Panc1 (cell line): ENCODE measurements around the gene C4BPA.

Source experiments
- POLR2AphosphoS5 ChIP-seq: IDR thresholded peaks from 2 replicates; pipeline ENCODE4 v1.6.1; 2012; ENCODE audit warnings: mild to moderate bottlenecking, low read depth, low read length, moderate library complexity
- SIN3A ChIP-seq: IDR thresholded peaks from 2 replicates; pipeline ENCODE4 v1.6.1; 2012; ENCODE audit warnings: low read depth, mild to moderate bottlenecking, low read length, moderate library complexity, borderline replicate concordance; ENCODE audit not compliant: insufficient read depth
- TCF7L2 ChIP-seq: IDR thresholded peaks from 2 replicates; pipeline ENCODE4 v1.6.1; 2011; ENCODE audit warnings: mild to moderate bottlenecking, low read depth, low read length, inconsistent platforms
- TF ChIP-seq, protein P1 (sequence below): fragments of 450-650 bp; IDR thresholded peaks from 2 replicates; pipeline ENCODE4 v1.5.1; 2017; ENCODE audit warnings: mild to moderate bottlenecking
- TF ChIP-seq, protein P2 (sequence below), 2 experiments: IDR thresholded peaks; 2 replicates each; pipeline ENCODE4 v1.6.1; 2011 to 2012; ENCODE audit warnings: low read depth in 2 of 2, control low read depth in 1 of 2, low read length in 1 of 2, mild to moderate bottlenecking in 1 of 2, moderate library complexity in 1 of 2; ENCODE audit not compliant: insufficient read depth in 1 of 2

DNA sequence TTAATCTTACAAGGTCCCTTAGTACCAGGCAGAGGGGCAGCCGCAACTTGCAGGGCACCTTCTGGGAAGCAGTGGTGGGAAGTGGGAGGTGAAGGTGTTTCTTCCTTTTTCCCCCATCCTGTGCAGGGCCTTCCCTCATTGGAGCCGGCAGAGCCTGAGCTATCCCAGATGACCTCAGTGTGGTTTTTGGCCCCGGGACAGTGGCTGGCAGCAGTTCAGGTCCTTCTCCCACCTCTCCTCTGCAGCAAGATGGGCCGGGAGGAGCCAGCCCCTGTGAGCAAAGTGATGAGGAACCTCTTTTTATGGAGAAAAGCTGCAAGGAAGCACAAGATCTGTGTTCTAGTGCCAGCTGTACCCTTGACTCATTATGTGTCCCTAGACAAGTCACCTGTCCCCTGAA is 44.2 kb upstream of the C4BPA start:
- TF ChIP-seq, protein P1, sequence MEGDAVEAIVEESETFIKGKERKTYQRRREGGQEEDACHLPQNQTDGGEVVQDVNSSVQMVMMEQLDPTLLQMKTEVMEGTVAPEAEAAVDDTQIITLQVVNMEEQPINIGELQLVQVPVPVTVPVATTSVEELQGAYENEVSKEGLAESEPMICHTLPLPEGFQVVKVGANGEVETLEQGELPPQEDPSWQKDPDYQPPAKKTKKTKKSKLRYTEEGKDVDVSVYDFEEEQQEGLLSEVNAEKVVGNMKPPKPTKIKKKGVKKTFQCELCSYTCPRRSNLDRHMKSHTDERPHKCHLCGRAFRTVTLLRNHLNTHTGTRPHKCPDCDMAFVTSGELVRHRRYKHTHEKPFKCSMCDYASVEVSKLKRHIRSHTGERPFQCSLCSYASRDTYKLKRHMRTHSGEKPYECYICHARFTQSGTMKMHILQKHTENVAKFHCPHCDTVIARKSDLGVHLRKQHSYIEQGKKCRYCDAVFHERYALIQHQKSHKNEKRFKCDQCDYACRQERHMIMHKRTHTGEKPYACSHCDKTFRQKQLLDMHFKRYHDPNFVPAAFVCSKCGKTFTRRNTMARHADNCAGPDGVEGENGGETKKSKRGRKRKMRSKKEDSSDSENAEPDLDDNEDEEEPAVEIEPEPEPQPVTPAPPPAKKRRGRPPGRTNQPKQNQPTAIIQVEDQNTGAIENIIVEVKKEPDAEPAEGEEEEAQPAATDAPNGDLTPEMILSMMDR = no peak
- no peak for TF ChIP-seq SIN3A
- TF ChIP-seq, protein P2, sequence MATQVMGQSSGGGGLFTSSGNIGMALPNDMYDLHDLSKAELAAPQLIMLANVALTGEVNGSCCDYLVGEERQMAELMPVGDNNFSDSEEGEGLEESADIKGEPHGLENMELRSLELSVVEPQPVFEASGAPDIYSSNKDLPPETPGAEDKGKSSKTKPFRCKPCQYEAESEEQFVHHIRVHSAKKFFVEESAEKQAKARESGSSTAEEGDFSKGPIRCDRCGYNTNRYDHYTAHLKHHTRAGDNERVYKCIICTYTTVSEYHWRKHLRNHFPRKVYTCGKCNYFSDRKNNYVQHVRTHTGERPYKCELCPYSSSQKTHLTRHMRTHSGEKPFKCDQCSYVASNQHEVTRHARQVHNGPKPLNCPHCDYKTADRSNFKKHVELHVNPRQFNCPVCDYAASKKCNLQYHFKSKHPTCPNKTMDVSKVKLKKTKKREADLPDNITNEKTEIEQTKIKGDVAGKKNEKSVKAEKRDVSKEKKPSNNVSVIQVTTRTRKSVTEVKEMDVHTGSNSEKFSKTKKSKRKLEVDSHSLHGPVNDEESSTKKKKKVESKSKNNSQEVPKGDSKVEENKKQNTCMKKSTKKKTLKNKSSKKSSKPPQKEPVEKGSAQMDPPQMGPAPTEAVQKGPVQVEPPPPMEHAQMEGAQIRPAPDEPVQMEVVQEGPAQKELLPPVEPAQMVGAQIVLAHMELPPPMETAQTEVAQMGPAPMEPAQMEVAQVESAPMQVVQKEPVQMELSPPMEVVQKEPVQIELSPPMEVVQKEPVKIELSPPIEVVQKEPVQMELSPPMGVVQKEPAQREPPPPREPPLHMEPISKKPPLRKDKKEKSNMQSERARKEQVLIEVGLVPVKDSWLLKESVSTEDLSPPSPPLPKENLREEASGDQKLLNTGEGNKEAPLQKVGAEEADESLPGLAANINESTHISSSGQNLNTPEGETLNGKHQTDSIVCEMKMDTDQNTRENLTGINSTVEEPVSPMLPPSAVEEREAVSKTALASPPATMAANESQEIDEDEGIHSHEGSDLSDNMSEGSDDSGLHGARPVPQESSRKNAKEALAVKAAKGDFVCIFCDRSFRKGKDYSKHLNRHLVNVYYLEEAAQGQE (IDR thresholded peaks at IDR 0.05; ENCODE audit: insufficient read depth in 1 of 2, low read depth in 2 of 2, low read length in 1 of 2) = no peak
- TF ChIP-seq POLR2AphosphoS5 = no peak
- no peak for TF ChIP-seq TCF7L2
